ENCODE measurements around the gene RGS17.
"Not testable (repeated sequence)": the region's sequence is repeated elsewhere in the genome, so short reads cannot be mapped to it uniquely, and the experiment has no call there.

RGS17 gene

DNA sequence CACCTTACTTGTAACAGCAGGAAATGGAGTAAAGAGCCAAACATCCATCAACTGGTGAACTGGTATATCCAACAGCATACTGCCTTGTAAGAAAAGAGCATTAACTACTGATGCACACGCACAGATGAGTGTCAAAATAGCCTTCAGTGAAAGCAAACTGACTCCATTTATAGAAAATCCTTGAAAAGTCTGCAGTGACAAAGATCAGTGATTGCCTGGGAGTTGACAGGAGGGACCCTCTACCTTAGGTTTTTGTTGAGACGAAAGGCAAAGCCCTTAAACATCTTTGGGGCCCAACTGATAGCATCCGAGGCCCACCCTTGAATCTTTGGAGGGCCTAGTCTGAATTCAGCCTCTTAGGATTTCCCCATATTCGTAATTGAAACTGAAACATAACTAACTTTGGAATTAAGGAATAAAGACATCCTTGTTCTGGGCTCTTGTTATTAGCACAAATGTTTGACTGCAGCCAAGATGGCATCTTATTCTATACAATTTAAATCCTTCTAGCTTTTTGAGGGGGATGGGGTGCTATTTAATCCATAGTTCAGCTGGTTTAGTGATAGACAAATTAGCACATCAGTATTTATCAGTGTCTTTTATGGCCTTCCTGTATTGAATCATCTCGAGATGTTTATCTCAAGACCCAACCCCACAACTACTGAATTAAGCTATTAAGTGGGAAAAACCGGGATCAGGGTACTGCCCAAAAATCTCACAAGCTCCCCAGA lies 161.2 kb downstream of the RGS17 start:
- Mint-ChIP-seq H3K27ac (no peak overlapping the region), H3K4me3 (no peak overlapping the region)

DNA sequence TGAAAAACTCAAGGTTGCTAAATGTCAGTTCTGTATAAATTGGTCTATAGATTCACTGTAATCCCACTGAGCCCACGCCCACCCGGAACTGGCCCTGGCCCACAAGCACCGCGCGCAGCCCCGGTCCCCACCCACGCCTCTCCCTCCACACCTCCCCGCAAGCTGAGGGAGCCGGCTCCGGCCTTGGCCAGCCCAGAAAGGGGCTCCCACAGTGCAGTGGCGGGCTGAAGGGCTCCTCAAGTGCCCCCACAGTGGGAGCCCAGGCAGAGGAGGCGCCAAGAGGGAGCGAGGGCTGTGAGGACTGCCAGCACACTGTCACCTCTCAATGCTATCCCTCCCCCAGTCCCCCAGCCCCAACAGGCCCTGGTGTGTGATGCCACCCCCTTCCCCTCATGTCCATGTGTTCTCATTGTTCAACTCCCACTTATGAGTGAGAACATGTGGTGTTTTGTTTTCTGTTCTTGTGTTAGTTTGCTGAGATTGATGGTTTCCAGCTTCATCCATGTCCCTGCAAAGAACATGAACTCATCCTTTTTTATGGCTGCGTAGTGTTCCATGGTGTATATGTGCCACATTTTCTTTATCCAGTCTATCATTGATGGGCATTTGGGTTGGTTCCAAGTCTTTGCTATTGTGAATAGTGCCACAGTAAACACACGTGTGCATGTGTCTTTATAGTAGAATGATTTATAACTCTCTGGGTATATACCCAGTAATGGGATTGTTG lies 164.8 kb downstream of the RGS17 start:
- peaks cover 45% of the 10 kb centered on the region for H3K9me3 Mint-ChIP-seq
- H3K4me1 Mint-ChIP-seq; H3K27me3 Mint-ChIP-seq (ENCODE audit: low read depth); H3K27ac Mint-ChIP-seq; H3K4me3 Mint-ChIP-seq: not testable (repeated sequence)
- H3K36me3 Mint-ChIP-seq (ENCODE audit: low read depth): peaks cover 38% of the 10 kb centered on the region

More for the DNA sequence above, 161.2 kb downstream of the RGS17 start:
- Mint-ChIP-seq H3K4me1 (no peaks in the 10 kb centered on the region), H3K9me3 (peaks cover 44% of the 10 kb centered on the region), H3K36me3 (ENCODE audit: low read depth) (peaks cover 73% of the 10 kb centered on the region), H3K27me3 (ENCODE audit: low read depth) (no peaks in the 10 kb centered on the region)
- TF ChIP-seq, protein P1, sequence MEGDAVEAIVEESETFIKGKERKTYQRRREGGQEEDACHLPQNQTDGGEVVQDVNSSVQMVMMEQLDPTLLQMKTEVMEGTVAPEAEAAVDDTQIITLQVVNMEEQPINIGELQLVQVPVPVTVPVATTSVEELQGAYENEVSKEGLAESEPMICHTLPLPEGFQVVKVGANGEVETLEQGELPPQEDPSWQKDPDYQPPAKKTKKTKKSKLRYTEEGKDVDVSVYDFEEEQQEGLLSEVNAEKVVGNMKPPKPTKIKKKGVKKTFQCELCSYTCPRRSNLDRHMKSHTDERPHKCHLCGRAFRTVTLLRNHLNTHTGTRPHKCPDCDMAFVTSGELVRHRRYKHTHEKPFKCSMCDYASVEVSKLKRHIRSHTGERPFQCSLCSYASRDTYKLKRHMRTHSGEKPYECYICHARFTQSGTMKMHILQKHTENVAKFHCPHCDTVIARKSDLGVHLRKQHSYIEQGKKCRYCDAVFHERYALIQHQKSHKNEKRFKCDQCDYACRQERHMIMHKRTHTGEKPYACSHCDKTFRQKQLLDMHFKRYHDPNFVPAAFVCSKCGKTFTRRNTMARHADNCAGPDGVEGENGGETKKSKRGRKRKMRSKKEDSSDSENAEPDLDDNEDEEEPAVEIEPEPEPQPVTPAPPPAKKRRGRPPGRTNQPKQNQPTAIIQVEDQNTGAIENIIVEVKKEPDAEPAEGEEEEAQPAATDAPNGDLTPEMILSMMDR (IDR thresholded peaks at IDR 0.05; ENCODE audit: unreplicated experiment in 3 of 3): no peak

DNA sequence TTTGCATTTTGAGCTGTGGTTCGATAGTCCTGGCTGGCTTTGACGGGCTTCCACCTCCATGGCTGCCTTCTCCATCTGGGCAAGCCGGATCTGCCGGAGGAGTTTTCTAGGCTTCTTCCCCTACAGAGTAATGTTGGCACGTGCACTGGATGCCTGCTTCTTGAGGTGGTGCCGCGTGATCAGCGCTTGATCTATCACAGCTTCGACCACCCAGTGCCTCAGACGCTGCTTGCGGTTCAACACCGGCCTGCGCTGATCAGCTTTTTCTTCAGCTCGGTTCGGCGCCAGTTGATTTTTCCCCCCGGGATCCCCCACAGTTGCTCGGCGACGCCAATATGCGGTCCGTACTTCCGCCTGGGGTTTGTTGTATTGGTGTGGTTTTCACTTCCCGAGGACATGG lies 171.7 kb downstream of the RGS17 start:
- Mint-ChIP-seq H3K27ac (no peak overlapping the region), H3K4me3 (no peak overlapping the region), H3K36me3 (ENCODE audit: low read depth) (no peaks in the 10 kb centered on the region), H3K9me3 (no peaks in the 10 kb centered on the region), H3K27me3 (ENCODE audit: low read depth) (no peaks in the 10 kb centered on the region), H3K4me1 (no peaks in the 10 kb centered on the region)
- TF ChIP-seq, protein P1 (IDR thresholded peaks at IDR 0.05; ENCODE audit: unreplicated experiment in 3 of 3): no peak

DNA sequence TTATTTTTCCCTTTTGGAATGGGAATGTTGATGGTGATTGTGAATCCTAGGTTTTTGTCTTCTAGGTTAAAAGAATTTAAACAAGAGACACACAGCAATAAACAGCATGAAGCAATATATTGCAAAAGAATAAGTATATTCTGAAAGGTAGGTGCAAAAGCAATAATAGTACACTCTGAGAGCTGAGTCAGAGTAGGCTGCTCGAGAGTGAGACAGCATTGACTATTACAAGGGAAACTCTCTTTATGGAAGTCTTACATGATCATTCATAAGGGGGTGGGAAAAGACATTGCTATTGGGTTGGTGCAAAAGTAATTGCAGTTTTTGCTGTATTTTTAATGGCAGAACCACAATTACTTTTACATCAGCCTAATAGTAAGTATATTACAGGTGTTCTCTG lies 173.3 kb downstream of the RGS17 start:
- TF ChIP-seq, protein P1 (IDR thresholded peaks at IDR 0.05; ENCODE audit: unreplicated experiment in 3 of 3): no peak
- H3K27me3 Mint-ChIP-seq (ENCODE audit: low read depth): no peaks in the 10 kb centered on the region
- no peak overlapping the region for H3K27ac Mint-ChIP-seq
- H3K4me1 Mint-ChIP-seq: no peaks in the 10 kb centered on the region
- H3K9me3 Mint-ChIP-seq: no peaks in the 10 kb centered on the region
- no peaks in the 10 kb centered on the region for H3K36me3 Mint-ChIP-seq (ENCODE audit: low read depth)
- H3K4me3 Mint-ChIP-seq: no peak overlapping the region

Data from nephron (organoid).